Chondrocyte (in vitro differentiated cells): Measurements from ENCODE around the gene CUL7. TPM values are rescaled to one million over a fixed set of nuclear protein-coding genes. Genes with fewer than 3 reads are reported as not detected.

Experiments used
- DNase-seq: peaks from one replicate; pipeline ENCODE4 v3.0.0; 2021; ENCODE audit warnings: mixed read lengths, low spot score
- H3K27ac Mint-ChIP-seq: one replicate; pipeline ENCODE4 v1.8.0; 2021; ENCODE audit warnings: mild to moderate bottlenecking, moderate library complexity, mixed read lengths; ENCODE audit not compliant: unreplicated experiment
- H3K27me3 Mint-ChIP-seq: 2 replicates; pipeline ENCODE4 v1.8.0; 2021; ENCODE audit warnings: low read depth, mixed read lengths
- H3K36me3 Mint-ChIP-seq: 2 replicates; pipeline ENCODE4 v1.8.0; 2021; ENCODE audit warnings: low read depth, mixed read lengths
- H3K4me1 Mint-ChIP-seq: 2 replicates; pipeline ENCODE4 v1.8.0; 2021; ENCODE audit warnings: low read depth, mild to moderate bottlenecking, mixed read lengths
- H3K4me3 Mint-ChIP-seq: one replicate; pipeline ENCODE4 v1.8.0; 2021; ENCODE audit warnings: mild to moderate bottlenecking, moderate library complexity, mixed read lengths; ENCODE audit not compliant: unreplicated experiment
- H3K9me3 Mint-ChIP-seq: 2 replicates; pipeline ENCODE4 v1.8.0; 2021; ENCODE audit warnings: low read depth, mixed read lengths
- total RNA-seq: library from RNA; stranded (reverse); gene quantifications from 3 replicates; pipeline ENCODE4 v1.2.1, GENCODE V29; 2021
- TF ChIP-seq, protein P1 (sequence below): fragments of 200-600 bp; sonication (generic); IDR thresholded peaks from 2 replicates; pipeline ENCODE4 v1.5.0; 2021; ENCODE audit warnings: antibody characterized with exemption, mild to moderate bottlenecking, moderate library complexity

CUL7 gene
- total RNA-seq, 1 donor from 2014 or later: 54.3 TPM

DNA sequence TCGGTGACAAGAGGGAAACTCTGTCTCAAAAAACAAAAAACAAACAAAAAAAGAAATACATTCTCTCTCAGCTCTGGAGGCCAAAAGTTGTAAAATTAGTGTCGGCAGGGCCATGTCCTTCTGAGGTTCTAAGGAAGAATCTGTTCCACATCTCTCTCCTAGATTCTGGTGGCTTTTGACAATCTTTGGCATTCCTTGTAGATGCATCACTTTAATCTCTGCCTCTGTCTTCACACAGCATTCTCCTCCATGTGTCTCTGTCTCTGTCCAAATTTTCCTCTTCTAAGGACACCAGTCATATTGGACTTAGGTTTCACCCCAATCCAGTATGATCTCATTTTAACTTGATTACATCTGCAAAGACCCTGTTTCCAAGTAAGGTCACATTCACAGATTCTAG lies 60.2 kb downstream of the CUL7 start:
- Mint-ChIP-seq H3K4me3 (no peak overlapping the region), H3K4me1 (peaks cover 10% of the 10 kb centered on the region), H3K27me3 (no peaks in the 10 kb centered on the region), H3K27ac (no peak overlapping the region), H3K9me3 (no peaks in the 10 kb centered on the region), H3K36me3 (peaks cover 9% of the 10 kb centered on the region)
- no peak for DNase-seq
- TF ChIP-seq, protein P1, sequence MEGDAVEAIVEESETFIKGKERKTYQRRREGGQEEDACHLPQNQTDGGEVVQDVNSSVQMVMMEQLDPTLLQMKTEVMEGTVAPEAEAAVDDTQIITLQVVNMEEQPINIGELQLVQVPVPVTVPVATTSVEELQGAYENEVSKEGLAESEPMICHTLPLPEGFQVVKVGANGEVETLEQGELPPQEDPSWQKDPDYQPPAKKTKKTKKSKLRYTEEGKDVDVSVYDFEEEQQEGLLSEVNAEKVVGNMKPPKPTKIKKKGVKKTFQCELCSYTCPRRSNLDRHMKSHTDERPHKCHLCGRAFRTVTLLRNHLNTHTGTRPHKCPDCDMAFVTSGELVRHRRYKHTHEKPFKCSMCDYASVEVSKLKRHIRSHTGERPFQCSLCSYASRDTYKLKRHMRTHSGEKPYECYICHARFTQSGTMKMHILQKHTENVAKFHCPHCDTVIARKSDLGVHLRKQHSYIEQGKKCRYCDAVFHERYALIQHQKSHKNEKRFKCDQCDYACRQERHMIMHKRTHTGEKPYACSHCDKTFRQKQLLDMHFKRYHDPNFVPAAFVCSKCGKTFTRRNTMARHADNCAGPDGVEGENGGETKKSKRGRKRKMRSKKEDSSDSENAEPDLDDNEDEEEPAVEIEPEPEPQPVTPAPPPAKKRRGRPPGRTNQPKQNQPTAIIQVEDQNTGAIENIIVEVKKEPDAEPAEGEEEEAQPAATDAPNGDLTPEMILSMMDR: no peak

DNA sequence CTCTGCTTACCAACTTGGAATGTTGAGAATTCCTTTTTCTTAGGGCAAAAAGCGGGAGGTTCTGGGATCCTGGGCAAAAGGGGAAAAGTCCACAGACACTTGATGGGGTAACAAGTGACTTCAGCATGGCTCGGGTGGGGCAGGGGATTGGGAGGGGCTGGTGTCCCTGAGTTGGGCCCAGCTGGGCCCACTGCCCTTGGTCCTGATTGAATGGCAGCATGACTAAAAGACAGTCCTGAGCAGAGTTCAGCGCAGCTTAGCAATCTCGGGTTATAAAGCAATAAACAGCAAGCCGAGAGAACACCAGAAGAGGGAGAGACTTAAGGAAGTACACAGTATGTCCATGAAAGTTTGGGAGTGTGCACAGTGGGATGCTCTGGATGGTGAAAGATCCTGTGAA lies 63.7 kb downstream of the CUL7 start:
- H3K27me3 Mint-ChIP-seq: no peaks in the 10 kb centered on the region

GRCh38 chr6:42988486-42989020 lies 65.1 kb downstream of the CUL7 start:
- DNase-seq: no peak
- H3K36me3 Mint-ChIP-seq: peaks cover 9% of the 10 kb centered on the region
- H3K27me3 Mint-ChIP-seq: no peaks in the 10 kb centered on the region
- H3K4me1 Mint-ChIP-seq: peaks cover 47% of the 10 kb centered on the region
- H3K9me3 Mint-ChIP-seq: no peaks in the 10 kb centered on the region
- no peak overlapping the region for H3K4me3 Mint-ChIP-seq
- TF ChIP-seq, protein P1: no peak
- H3K27ac Mint-ChIP-seq: peak overlapping the region; percentile 15

More for the DNA sequence above, 63.7 kb downstream of the CUL7 start:
- Mint-ChIP-seq H3K4me3 (no peak overlapping the region), H3K27ac (no peak overlapping the region), H3K36me3 (peaks cover 9% of the 10 kb centered on the region), H3K4me1 (peaks cover 41% of the 10 kb centered on the region), H3K9me3 (no peaks in the 10 kb centered on the region)
- no peak for DNase-seq
- TF ChIP-seq, protein P1: no peak

Other genes starting within 250 kb of the CUL7 start
- 56.4 to 62.7 TPM (median 58.6 TPM) in 3 replicates for gene RPL7L1, start 174.2 kb downstream of the CUL7 start, total RNA-seq
- gene PTCRA, start 137.8 kb downstream of the CUL7 start, total RNA-seq: not detected in 3 replicates
- 41.0 to 57.9 TPM (median 45.5 TPM) in 3 replicates for gene CNPY3, start 124.4 kb downstream of the CUL7 start, total RNA-seq
- 0.53 TPM in 1 of 3 replicates, not detected in the others for gene GNMT, start 93.1 kb downstream of the CUL7 start, total RNA-seq
- 16.0 to 30.5 TPM (median 17.0 TPM) in 3 replicates for gene PEX6, start 74.7 kb downstream of the CUL7 start, total RNA-seq
- gene PPP2R5D, start 69.3 kb downstream of the CUL7 start, total RNA-seq: 34.0 to 40.4 TPM (median 39.3 TPM) in 3 replicates
- 71.1 to 86.2 TPM (median 71.6 TPM) in 3 replicates for gene MEA1, start 39.9 kb downstream of the CUL7 start, total RNA-seq
- gene KLHDC3, start 39.6 kb downstream of the CUL7 start, total RNA-seq: 66.3 to 96.9 TPM (median 90.3 TPM) in 3 replicates
- 58.6 to 75.2 TPM (median 63.2 TPM) in 3 replicates for gene RRP36, start 32.2 kb downstream of the CUL7 start, total RNA-seq
- 42.6 to 46.6 TPM (median 42.9 TPM) in 3 replicates for gene MRPL2, start 5.6 kb upstream of the CUL7 start, total RNA-seq
- 30.0 to 37.0 TPM (median 32.3 TPM) in 3 replicates for gene KLC4, start 5.8 kb upstream of the CUL7 start, total RNA-seq
- 282 to 293 TPM (median 288 TPM) in 3 replicates for gene PTK7, start 22.5 kb upstream of the CUL7 start, total RNA-seq
- 42.2 to 43.9 TPM (median 42.7 TPM) in 3 replicates for gene SRF, start 117.4 kb upstream of the CUL7 start, total RNA-seq
- 17.5 to 36.6 TPM (median 19.8 TPM) in 3 replicates for gene CUL9, start 128.3 kb upstream of the CUL7 start, total RNA-seq
- 22.8 to 34.1 TPM (median 24.5 TPM) in 3 replicates for gene DNPH1, start 175.6 kb upstream of the CUL7 start, total RNA-seq
- gene TTBK1, start 189.6 kb upstream of the CUL7 start, total RNA-seq: 0.07 TPM in 1 of 3 replicates, not detected in the others
- not detected in 3 replicates for gene SLC22A7, start 244.4 kb upstream of the CUL7 start, total RNA-seq